H1 (cell line): Measurements from ENCODE around the gene SPSB3. TPM values are rescaled to one million over a fixed set of nuclear protein-coding genes. Genes with fewer than 3 reads are reported as not detected.

Experiments
- ATF3 ChIP-seq: IDR thresholded peaks from 2 replicates; pipeline ENCODE4 v1.6.1; 2011; ENCODE audit warnings: low read depth, mild to moderate bottlenecking, low read length; ENCODE audit not compliant: insufficient read depth
- JUND ChIP-seq: IDR thresholded peaks from 2 replicates; pipeline ENCODE4 v1.6.1; 2011; ENCODE audit warnings: mild to moderate bottlenecking, improper control_type of control experiment, low read length
- KDM5A ChIP-seq: fragments of 200-600 bp; IDR thresholded peaks from 2 replicates; pipeline ENCODE4 v1.7.1; 2012; ENCODE audit warnings: mild to moderate bottlenecking, low read length, inconsistent platforms, mixed read lengths
- NANOG ChIP-seq: IDR thresholded peaks from 2 replicates; pipeline ENCODE4 v1.6.1; 2011; ENCODE audit warnings: low read length, low read depth, mild to moderate bottlenecking, inconsistent platforms; ENCODE audit not compliant: insufficient read depth, poor library complexity, severe bottlenecking
- SIRT6 ChIP-seq: IDR thresholded peaks from one replicate; pipeline ENCODE4 v1.7.1; 2012; ENCODE audit warnings: low read length, inconsistent platforms
- SP4 ChIP-seq: IDR thresholded peaks from 2 replicates; pipeline ENCODE4 v1.6.1; 2012; ENCODE audit warnings: low read length, inconsistent platforms
- USF2 ChIP-seq: IDR thresholded peaks from 2 replicates; pipeline ENCODE4 v1.6.1; 2011; ENCODE audit warnings: low read length, improper control_type of control experiment
- polyA plus RNA-seq, 7 experiments: library from polyadenylated mRNA; depleted of rRNA in 3 of 7; stranded (reverse) in 5 of 7; unstranded in 2 of 7; fragments of >200 nt in 5 of 7; fragments of 200-250 nt in 2 of 7; gene quantifications; 1 replicate in 5 of 7; 2 replicates in 1 of 7; 4 replicates in 1 of 7; pipeline versions ENCODE4 v1.2.1 to v1.2.3, GENCODE V29; 2011 to 2013; ENCODE audit warnings: missing spikeins in 2 of 7, mixed read lengths in 2 of 7
- total RNA-seq: library from RNA; stranded (reverse); fragmentation: NEBNext Ultra II Directional; extraction: Animal tissue kit (Norgen Biotek cat#: 25700); gene quantifications from 2 replicates; pipeline ENCODE4 v1.2.1, GENCODE V29; 2021

SPSB3 gene
- total and polyA plus RNA-seq, 2 of the 8 experiments (the other 6 are each of a cell fraction or from before 2014, with no cell fraction given), result 22.5 to 37.8 TPM

- TF ChIP-seq JUND (no peak), SP4 (no peak), ATF3 (no peak), SIRT6 (no peak), NANOG (no peak), KDM5A (no peak), USF2 (no peak)
Observed at GRCh38 chr16:1810536-1810935, 28.2 kb upstream of the SPSB3 start (continued).
